ENCODE measurements around the gene CBX4.

- TF ChIP-seq CTCF (IDR thresholded peaks at IDR 0.05) (no peak), EP300 (IDR thresholded peaks at IDR 0.05) (no peak), POLR2A (IDR thresholded peaks at IDR 0.05) (no peak), POLR2AphosphoS5 (IDR thresholded peaks at IDR 0.05) (no peak)
These were observed 4.2 kb upstream of the CBX4 start for GRCh38 chr17:79843474-79843815.

All from upper lobe of left lung (tissue), 4 donors.